HT1080 (cell line): ENCODE data around the gene REC114. TPM values are rescaled to one million over a fixed set of nuclear protein-coding genes. Genes with fewer than 3 reads are reported as not detected.
A peak's percentile ranks its signal among the peaks of the same experiment; 100 is the strongest.
"Not testable (repeated sequence)": the region's sequence is repeated elsewhere in the genome, so short reads cannot be mapped to it uniquely, and the experiment has no call there.

Experiments
- DNase-seq: peaks from one replicate; pipeline ENCODE4 v3.0.0-alpha.2; 2015; ENCODE audit warnings: low read depth
- total RNA-seq: library from RNA; depleted of rRNA; stranded (reverse); fragments of >200 nt; shearing (Covaris generic); gene quantifications from 2 replicates; pipeline ENCODE4 v1.2.3, GENCODE V29; 2014

The REC114 gene
- total RNA-seq, 1 experiment from 2014 or later = not detected

- no peak for DNase-seq
These were observed 84.6 kb downstream of the REC114 start for GRCh38 chr15:73527598-73527997.

GRCh38 chr15:73530649-73531048 lies 87.7 kb downstream of the REC114 start:
- peak; percentile 2 for DNase-seq

- DNase-seq = no peak
These were observed 95.2 kb downstream of the REC114 start for GRCh38 chr15:73538123-73538522.

- DNase-seq = no peak
These were observed 95.7 kb downstream of the REC114 start for GRCh38 chr15:73538563-73539211.

- peak; percentile 3 for DNase-seq
These were observed 96.5 kb downstream of the REC114 start for GRCh38 chr15:73539212-73540128.

GRCh38 chr15:73540161-73540560 lies 97.2 kb downstream of the REC114 start:
- DNase-seq = no peak

- DNase-seq = no peak
These were observed 98.5 kb downstream of the REC114 start for GRCh38 chr15:73541479-73541878.

GRCh38 chr15:73548925-73549324 lies 106.0 kb downstream of the REC114 start:
- DNase-seq = not testable (repeated sequence)

- DNase-seq = no peak
These were observed 107.2 kb downstream of the REC114 start for GRCh38 chr15:73550190-73550589.

- DNase-seq = no peak
These were observed 112.1 kb downstream of the REC114 start for GRCh38 chr15:73555080-73555479.

- no peak for DNase-seq
These were observed 115.6 kb downstream of the REC114 start for GRCh38 chr15:73558529-73558928.

GRCh38 chr15:73560501-73561117 lies 117.6 kb downstream of the REC114 start:
- peak; percentile 46 for DNase-seq

GRCh38 chr15:73564255-73564654 lies 121.3 kb downstream of the REC114 start:
- peak; percentile 87 for DNase-seq

- DNase-seq = no peak
These were observed 124.1 kb downstream of the REC114 start for GRCh38 chr15:73567020-73567419.

- no peak for DNase-seq
These were observed 125.8 kb downstream of the REC114 start for GRCh38 chr15:73568564-73569280.

- no peak for DNase-seq
These were observed 126.4 kb downstream of the REC114 start for GRCh38 chr15:73569361-73569760.

- no peak for DNase-seq
These were observed 127.5 kb downstream of the REC114 start for GRCh38 chr15:73570355-73571032.

- DNase-seq = no peak
These were observed 128.4 kb downstream of the REC114 start for GRCh38 chr15:73571346-73571745.

GRCh38 chr15:73572296-73572695 lies 129.3 kb downstream of the REC114 start:
- DNase-seq = no peak

GRCh38 chr15:73573037-73573436 lies 130.1 kb downstream of the REC114 start:
- no peak for DNase-seq

- peak; percentile 88 for DNase-seq
These were observed 130.6 kb downstream of the REC114 start for GRCh38 chr15:73573572-73573971.
